GM23338 (cell line): Measurements from ENCODE around the gene TBC1D9B. TPM values are rescaled to one million over a fixed set of nuclear protein-coding genes. Genes with fewer than 3 reads are reported as not detected.

Experiments used
- CREB1 ChIP-seq: fragments of 250-450 bp; sonication (Bioruptor Pico); IDR thresholded peaks from 2 replicates; pipeline ENCODE4 v1.5.0; 2020; ENCODE audit warnings: low read depth, mild to moderate bottlenecking, moderate library complexity
- EZH2phosphoT487 ChIP-seq: fragments of 200-600 bp; sonication (generic); IDR thresholded peaks from one replicate; pipeline ENCODE4 v1.8.1; 2018; ENCODE audit warnings: antibody characterized with exemption; ENCODE audit not compliant: unreplicated experiment
- JUNB ChIP-seq: IDR thresholded peaks from one replicate; pipeline ENCODE4 v1.6.1; 2016; ENCODE audit warnings: antibody characterized with exemption; ENCODE audit not compliant: unreplicated experiment
- POLR2AphosphoS5 ChIP-seq: IDR thresholded peaks from 2 replicates; pipeline ENCODE4 v1.6.1; 2016; ENCODE audit warnings: antibody characterized with exemption, low read depth
- ZNF114 ChIP-seq: fragments of 250-450 bp; sonication (Bioruptor Pico); IDR thresholded peaks from 2 replicates; pipeline ENCODE4 v1.5.0; 2020; ENCODE audit warnings: mild to moderate bottlenecking, moderate library complexity
- polyA plus RNA-seq: library from polyadenylated mRNA; unstranded; fragments of >200 nt; fragmentation: Nextera tagmentation; extraction: Ambion mirVana; gene quantifications from 2 replicates; pipeline ENCODE4 v1.2.1, GENCODE V29; 2016
- total RNA-seq: library from RNA; depleted of rRNA; stranded (reverse); fragments of >200 nt; shearing (Covaris generic); gene quantifications from 2 replicates; pipeline ENCODE4 v1.2.3, GENCODE V29; 2014
- TF ChIP-seq, protein P1 (sequence below): fragments of 250-450 bp; sonication (Bioruptor Pico); IDR thresholded peaks from 2 replicates; pipeline ENCODE4 v1.5.0; 2020; ENCODE audit warnings: mild to moderate bottlenecking, moderate library complexity
- TF ChIP-seq, protein P2 (sequence below), 2 experiments: fragments of 200-600 bp in 1 of 2; sonication (generic) in 1 of 2; conservative IDR thresholded peaks; 2 replicates each; pipeline versions ENCODE4 v1.5.1 to v1.6.1; 2016 to 2017; ENCODE audit warnings: antibody characterized with exemption in 2 of 2, low read depth in 2 of 2, mild to moderate bottlenecking in 2 of 2, moderate library complexity in 1 of 2

The TBC1D9B gene
- total and polyA plus RNA-seq, 2 experiments from 2014 or later: 19.0 to 38.0 TPM

DNA sequence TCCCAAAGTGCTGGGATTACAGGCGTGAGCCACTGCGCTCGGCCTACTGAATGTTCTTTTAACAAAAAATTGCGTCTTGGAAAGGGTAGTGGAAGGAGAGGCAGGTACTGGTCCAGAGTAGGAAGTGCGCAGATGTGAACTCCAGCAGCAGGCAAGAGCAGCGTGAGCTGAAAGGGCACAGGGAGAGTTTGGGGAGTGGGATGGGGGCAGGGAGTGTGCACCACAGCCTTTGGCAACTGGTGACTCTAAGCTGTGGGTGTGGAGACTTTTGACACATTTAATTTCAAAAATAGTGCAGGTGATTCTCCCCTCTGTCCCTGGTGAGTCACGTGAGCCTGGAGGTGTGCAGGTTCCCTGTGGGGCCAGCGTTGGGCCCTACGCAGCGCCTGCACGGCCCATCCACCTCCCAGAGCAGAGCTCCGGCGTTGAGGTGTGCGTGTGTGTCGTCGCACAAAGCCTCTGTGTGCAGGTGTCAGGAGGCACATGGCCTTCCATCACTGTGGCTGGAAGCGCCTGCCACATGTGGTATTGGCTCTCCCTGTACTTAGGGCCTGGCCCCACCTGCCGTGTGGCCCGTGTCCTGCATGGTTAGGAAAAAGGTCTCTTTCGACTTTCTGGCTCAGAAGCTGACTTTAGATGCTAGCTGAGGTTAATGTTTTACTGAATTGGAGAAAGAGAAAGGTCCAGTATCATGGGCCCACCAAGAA, 75.5 kb downstream of the TBC1D9B start (continued):
- TF ChIP-seq, protein P1, sequence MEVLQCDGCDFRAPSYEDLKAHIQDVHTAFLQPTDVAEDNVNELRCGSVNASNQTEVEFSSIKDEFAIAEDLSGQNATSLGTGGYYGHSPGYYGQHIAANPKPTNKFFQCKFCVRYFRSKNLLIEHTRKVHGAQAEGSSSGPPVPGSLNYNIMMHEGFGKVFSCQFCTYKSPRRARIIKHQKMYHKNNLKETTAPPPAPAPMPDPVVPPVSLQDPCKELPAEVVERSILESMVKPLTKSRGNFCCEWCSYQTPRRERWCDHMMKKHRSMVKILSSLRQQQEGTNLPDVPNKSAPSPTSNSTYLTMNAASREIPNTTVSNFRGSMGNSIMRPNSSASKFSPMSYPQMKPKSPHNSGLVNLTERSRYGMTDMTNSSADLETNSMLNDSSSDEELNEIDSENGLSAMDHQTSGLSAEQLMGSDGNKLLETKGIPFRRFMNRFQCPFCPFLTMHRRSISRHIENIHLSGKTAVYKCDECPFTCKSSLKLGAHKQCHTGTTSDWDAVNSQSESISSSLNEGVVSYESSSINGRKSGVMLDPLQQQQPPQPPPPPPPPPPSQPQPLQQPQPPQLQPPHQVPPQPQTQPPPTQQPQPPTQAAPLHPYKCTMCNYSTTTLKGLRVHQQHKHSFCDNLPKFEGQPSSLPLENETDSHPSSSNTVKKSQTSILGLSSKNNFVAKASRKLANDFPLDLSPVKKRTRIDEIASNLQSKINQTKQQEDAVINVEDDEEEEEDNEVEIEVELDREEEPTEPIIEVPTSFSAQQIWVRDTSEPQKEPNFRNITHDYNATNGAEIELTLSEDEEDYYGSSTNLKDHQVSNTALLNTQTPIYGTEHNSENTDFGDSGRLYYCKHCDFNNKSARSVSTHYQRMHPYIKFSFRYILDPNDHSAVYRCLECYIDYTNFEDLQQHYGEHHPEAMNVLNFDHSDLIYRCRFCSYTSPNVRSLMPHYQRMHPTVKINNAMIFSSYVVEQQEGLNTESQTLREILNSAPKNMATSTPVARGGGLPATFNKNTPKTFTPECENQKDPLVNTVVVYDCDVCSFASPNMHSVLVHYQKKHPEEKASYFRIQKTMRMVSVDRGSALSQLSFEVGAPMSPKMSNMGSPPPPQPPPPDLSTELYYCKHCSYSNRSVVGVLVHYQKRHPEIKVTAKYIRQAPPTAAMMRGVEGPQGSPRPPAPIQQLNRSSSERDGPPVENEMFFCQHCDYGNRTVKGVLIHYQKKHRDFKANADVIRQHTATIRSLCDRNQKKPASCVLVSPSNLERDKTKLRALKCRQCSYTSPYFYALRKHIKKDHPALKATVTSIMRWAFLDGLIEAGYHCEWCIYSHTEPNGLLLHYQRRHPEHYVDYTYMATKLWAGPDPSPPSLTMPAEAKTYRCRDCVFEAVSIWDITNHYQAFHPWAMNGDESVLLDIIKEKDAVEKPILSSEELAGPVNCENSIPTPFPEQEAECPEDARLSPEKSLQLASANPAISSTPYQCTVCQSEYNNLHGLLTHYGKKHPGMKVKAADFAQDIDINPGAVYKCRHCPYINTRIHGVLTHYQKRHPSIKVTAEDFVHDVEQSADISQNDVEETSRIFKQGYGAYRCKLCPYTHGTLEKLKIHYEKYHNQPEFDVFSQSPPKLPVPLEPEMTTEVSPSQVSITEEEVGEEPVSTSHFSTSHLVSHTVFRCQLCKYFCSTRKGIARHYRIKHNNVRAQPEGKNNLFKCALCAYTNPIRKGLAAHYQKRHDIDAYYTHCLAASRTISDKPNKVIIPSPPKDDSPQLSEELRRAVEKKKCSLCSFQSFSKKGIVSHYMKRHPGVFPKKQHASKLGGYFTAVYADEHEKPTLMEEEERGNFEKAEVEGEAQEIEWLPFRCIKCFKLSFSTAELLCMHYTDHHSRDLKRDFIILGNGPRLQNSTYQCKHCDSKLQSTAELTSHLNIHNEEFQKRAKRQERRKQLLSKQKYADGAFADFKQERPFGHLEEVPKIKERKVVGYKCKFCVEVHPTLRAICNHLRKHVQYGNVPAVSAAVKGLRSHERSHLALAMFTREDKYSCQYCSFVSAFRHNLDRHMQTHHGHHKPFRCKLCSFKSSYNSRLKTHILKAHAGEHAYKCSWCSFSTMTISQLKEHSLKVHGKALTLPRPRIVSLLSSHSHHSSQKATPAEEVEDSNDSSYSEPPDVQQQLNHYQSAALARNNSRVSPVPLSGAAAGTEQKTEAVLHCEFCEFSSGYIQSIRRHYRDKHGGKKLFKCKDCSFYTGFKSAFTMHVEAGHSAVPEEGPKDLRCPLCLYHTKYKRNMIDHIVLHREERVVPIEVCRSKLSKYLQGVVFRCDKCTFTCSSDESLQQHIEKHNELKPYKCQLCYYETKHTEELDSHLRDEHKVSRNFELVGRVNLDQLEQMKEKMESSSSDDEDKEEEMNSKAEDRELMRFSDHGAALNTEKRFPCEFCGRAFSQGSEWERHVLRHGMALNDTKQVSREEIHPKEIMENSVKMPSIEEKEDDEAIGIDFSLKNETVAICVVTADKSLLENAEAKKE (CRISPR knock-in tag): no peak
- TF ChIP-seq, protein P2, sequence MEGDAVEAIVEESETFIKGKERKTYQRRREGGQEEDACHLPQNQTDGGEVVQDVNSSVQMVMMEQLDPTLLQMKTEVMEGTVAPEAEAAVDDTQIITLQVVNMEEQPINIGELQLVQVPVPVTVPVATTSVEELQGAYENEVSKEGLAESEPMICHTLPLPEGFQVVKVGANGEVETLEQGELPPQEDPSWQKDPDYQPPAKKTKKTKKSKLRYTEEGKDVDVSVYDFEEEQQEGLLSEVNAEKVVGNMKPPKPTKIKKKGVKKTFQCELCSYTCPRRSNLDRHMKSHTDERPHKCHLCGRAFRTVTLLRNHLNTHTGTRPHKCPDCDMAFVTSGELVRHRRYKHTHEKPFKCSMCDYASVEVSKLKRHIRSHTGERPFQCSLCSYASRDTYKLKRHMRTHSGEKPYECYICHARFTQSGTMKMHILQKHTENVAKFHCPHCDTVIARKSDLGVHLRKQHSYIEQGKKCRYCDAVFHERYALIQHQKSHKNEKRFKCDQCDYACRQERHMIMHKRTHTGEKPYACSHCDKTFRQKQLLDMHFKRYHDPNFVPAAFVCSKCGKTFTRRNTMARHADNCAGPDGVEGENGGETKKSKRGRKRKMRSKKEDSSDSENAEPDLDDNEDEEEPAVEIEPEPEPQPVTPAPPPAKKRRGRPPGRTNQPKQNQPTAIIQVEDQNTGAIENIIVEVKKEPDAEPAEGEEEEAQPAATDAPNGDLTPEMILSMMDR (conservative IDR thresholded peaks at IDR 0.05; ENCODE audit: low read depth in 2 of 2): no peak
- TF ChIP-seq CREB1 (no peak), JUNB (no peak), ZNF114 (CRISPR knock-in tag) (no peak), EZH2phosphoT487 (no peak), POLR2AphosphoS5 (no peak)
